ENCODE data around the gene PCID2. TPM values are rescaled to one million over a fixed set of nuclear protein-coding genes. Genes with fewer than 3 reads are reported as not detected.

PCID2 gene
- total RNA-seq, 1 donor from 2014 or later: 59.7 TPM

GRCh38 chr13:113178896-113179167 is 29.6 kb downstream of the PCID2 start:
- Mint-ChIP-seq H3K9me3 (no peaks in the 10 kb centered on the region), H3K4me3 (no peak overlapping the region), H3K4me1 (ENCODE audit: unreplicated experiment) (no peaks in the 10 kb centered on the region), H3K27ac (no peak overlapping the region), H3K36me3 (peaks cover 44% of the 10 kb centered on the region), H3K27me3 (no peaks in the 10 kb centered on the region)
- no peak for TF ChIP-seq CTCF (conservative IDR thresholded peaks at IDR 0.05)
- no peak for DNase-seq (ENCODE audit: extremely low spot score, unreplicated experiment)

GRCh38 chr13:113178070-113178895 is 30.2 kb downstream of the PCID2 start:
- Mint-ChIP-seq H3K4me3 (no peak overlapping the region), H3K27me3 (no peaks in the 10 kb centered on the region), H3K4me1 (ENCODE audit: unreplicated experiment) (no peaks in the 10 kb centered on the region), H3K36me3 (peaks cover 40% of the 10 kb centered on the region), H3K9me3 (no peaks in the 10 kb centered on the region), H3K27ac (no peak overlapping the region)
- TF ChIP-seq CTCF (conservative IDR thresholded peaks at IDR 0.05): no peak
- DNase-seq (ENCODE audit: extremely low spot score, unreplicated experiment): no peak

GRCh38 chr13:113176822-113177221 is 31.6 kb downstream of the PCID2 start:
- peaks cover 38% of the 10 kb centered on the region for H3K36me3 Mint-ChIP-seq
- no peaks in the 10 kb centered on the region for H3K4me1 Mint-ChIP-seq (ENCODE audit: unreplicated experiment)
- no peak for TF ChIP-seq CTCF (conservative IDR thresholded peaks at IDR 0.05)
- no peak overlapping the region for H3K27ac Mint-ChIP-seq
- no peak overlapping the region for H3K4me3 Mint-ChIP-seq
- H3K27me3 Mint-ChIP-seq: no peaks in the 10 kb centered on the region
- no peak for DNase-seq (ENCODE audit: extremely low spot score, unreplicated experiment)
- H3K9me3 Mint-ChIP-seq: no peaks in the 10 kb centered on the region

GRCh38 chr13:113176280-113176679 is 32.2 kb downstream of the PCID2 start:
- H3K4me1 Mint-ChIP-seq (ENCODE audit: unreplicated experiment): no peaks in the 10 kb centered on the region
- DNase-seq (ENCODE audit: extremely low spot score, unreplicated experiment): no peak
- H3K4me3 Mint-ChIP-seq: no peak overlapping the region
- no peaks in the 10 kb centered on the region for H3K9me3 Mint-ChIP-seq
- H3K36me3 Mint-ChIP-seq: peaks cover 37% of the 10 kb centered on the region
- peak overlapping the region; percentile 85 for H3K27ac Mint-ChIP-seq
- H3K27me3 Mint-ChIP-seq: no peaks in the 10 kb centered on the region
- no peak for TF ChIP-seq CTCF (conservative IDR thresholded peaks at IDR 0.05)

GRCh38 chr13:113172419-113172926 is 36.0 kb downstream of the PCID2 start:
- no peaks in the 10 kb centered on the region for H3K27me3 Mint-ChIP-seq
- no peak overlapping the region for H3K27ac Mint-ChIP-seq
- peaks cover 32% of the 10 kb centered on the region for H3K36me3 Mint-ChIP-seq
- H3K4me1 Mint-ChIP-seq (ENCODE audit: unreplicated experiment): peaks cover 3% of the 10 kb centered on the region
- no peak overlapping the region for H3K4me3 Mint-ChIP-seq
- DNase-seq (ENCODE audit: extremely low spot score, unreplicated experiment): no peak
- H3K9me3 Mint-ChIP-seq: no peaks in the 10 kb centered on the region
- TF ChIP-seq CTCF (conservative IDR thresholded peaks at IDR 0.05): no peak

All from type B pancreatic cell (in vitro differentiated cells).